Osteoblast (primary cell): ENCODE data around the gene SYT8. TPM values are rescaled to one million over a fixed set of nuclear protein-coding genes. Genes with fewer than 3 reads are reported as not detected.

Source experiments
- DNase-seq: peaks from one replicate; pipeline ENCODE4 v3.0.0; 2011; ENCODE audit warnings: low spot score, mixed read lengths; ENCODE audit not compliant: insufficient read length; ENCODE audit errors: missing footprints
- H2AFZ ChIP-seq: 2 replicates; pipeline ENCODE4 v1.6.0; 2011; ENCODE audit warnings: mild to moderate bottlenecking, low read length
- H3K27ac ChIP-seq: 2 replicates; pipeline ENCODE4 v1.5.1; 2011; ENCODE audit warnings: mild to moderate bottlenecking, low read depth, low read length, moderate library complexity
- H3K27me3 ChIP-seq: 2 replicates; pipeline ENCODE4 v1.6.0; 2012; ENCODE audit warnings: mild to moderate bottlenecking, control low read depth, inconsistent platforms, low read length, moderate library complexity; ENCODE audit not compliant: insufficient read depth
- H3K36me3 ChIP-seq: 2 replicates; pipeline ENCODE4 v1.5.1; 2011; ENCODE audit warnings: mild to moderate bottlenecking, low read length, control low read depth, moderate library complexity; ENCODE audit not compliant: insufficient read depth
- H3K4me1 ChIP-seq: 2 replicates; pipeline ENCODE4 v1.5.1; 2011; ENCODE audit warnings: mild to moderate bottlenecking, low read length, control low read depth, moderate library complexity; ENCODE audit not compliant: insufficient read depth
- H3K4me2 ChIP-seq: 2 replicates; pipeline ENCODE4 v1.6.0; 2011; ENCODE audit warnings: mild to moderate bottlenecking, low read length; ENCODE audit not compliant: insufficient read depth
- H3K4me3 ChIP-seq: fragments of 200-600 bp; sonication (generic); 3 replicates; pipeline ENCODE4 v1.5.1; 2012; ENCODE audit warnings: mild to moderate bottlenecking, low read length, inconsistent platforms; ENCODE audit not compliant: insufficient read depth
- H3K79me2 ChIP-seq: 2 replicates; pipeline ENCODE4 v1.6.0; 2012; ENCODE audit warnings: mild to moderate bottlenecking, low read length, control low read depth, inconsistent platforms; ENCODE audit not compliant: insufficient read depth
- H3K9me3 ChIP-seq: 2 replicates; pipeline ENCODE4 v1.5.1; 2011; ENCODE audit warnings: low read depth, low read length, control low read depth
- H4K20me1 ChIP-seq: 2 replicates; pipeline ENCODE4 v1.6.0; 2012; ENCODE audit warnings: mild to moderate bottlenecking, low read length, control low read depth; ENCODE audit not compliant: insufficient read depth
- CTCF ChIP-seq: IDR thresholded peaks from 2 replicates; pipeline ENCODE4 v1.5.1; 2011; ENCODE audit warnings: mild to moderate bottlenecking, low read depth, low read length, moderate library complexity; ENCODE audit errors: extremely low read depth
- total RNA-seq: library from RNA; depleted of rRNA; stranded (reverse); fragments of >200 nt; gene quantifications from 2 replicates; pipeline ENCODE4 v1.2.3, GENCODE V29; 2012

Gene SYT8
- total RNA-seq, 1 donor: 0.36 TPM

GRCh38 chr11:1864231-1864630, 29.4 kb downstream of the SYT8 start:
- Histone ChIP-seq H3K79me2 (no peaks in the 10 kb centered on the region), H3K9me3 (no peaks in the 10 kb centered on the region), H2AFZ (peak overlapping the region; percentile 72), H4K20me1 (no peaks in the 10 kb centered on the region), H3K27ac (peak overlapping the region; percentile 92), H3K4me1 (peaks cover 44% of the 10 kb centered on the region), H3K36me3 (no peaks in the 10 kb centered on the region), H3K27me3 (peaks cover 12% of the 10 kb centered on the region), H3K4me3 (peak overlapping the region; percentile 49), H3K4me2 (peak overlapping the region; percentile 74)
- no peak for DNase-seq
- no peak for TF ChIP-seq CTCF

- H3K36me3 ChIP-seq: no peaks in the 10 kb centered on the region
- no peak for TF ChIP-seq CTCF
- peaks cover 52% of the 10 kb centered on the region for H3K4me1 ChIP-seq
- H3K79me2 ChIP-seq: no peaks in the 10 kb centered on the region
- no peak overlapping the region for H2AFZ ChIP-seq
- H3K4me3 ChIP-seq: peak overlapping the region; percentile 49
- H3K9me3 ChIP-seq: no peaks in the 10 kb centered on the region
- peak overlapping the region; percentile 74 for H3K4me2 ChIP-seq
- no peak for DNase-seq
- H3K27me3 ChIP-seq: peaks cover 20% of the 10 kb centered on the region
- H4K20me1 ChIP-seq: no peaks in the 10 kb centered on the region
- H3K27ac ChIP-seq: peak overlapping the region; percentile 28
Measured at GRCh38 chr11:1864831-1865665, 30.3 kb downstream of the SYT8 start.

GRCh38 chr11:1866226-1866625, 31.4 kb downstream of the SYT8 start:
- Histone ChIP-seq H4K20me1 (no peaks in the 10 kb centered on the region), H3K79me2 (no peaks in the 10 kb centered on the region), H3K4me2 (no peak overlapping the region), H3K4me1 (peaks cover 57% of the 10 kb centered on the region), H3K9me3 (no peaks in the 10 kb centered on the region), H3K36me3 (no peaks in the 10 kb centered on the region), H3K4me3 (no peak overlapping the region), H3K27me3 (peaks cover 32% of the 10 kb centered on the region), H2AFZ (no peak overlapping the region), H3K27ac (no peak overlapping the region)
- DNase-seq: no peak
- TF ChIP-seq CTCF: no peak

- no peaks in the 10 kb centered on the region for H4K20me1 ChIP-seq
Measured at GRCh38 chr11:1866776-1867175, 32.0 kb downstream of the SYT8 start.

More at GRCh38 chr11:1866776-1867175, 32.0 kb downstream of the SYT8 start:
- H3K27me3 ChIP-seq: peaks cover 36% of the 10 kb centered on the region
- H3K36me3 ChIP-seq: no peaks in the 10 kb centered on the region
- no peak overlapping the region for H3K27ac ChIP-seq
- H3K4me1 ChIP-seq: peaks cover 57% of the 10 kb centered on the region
- no peak overlapping the region for H3K4me2 ChIP-seq
- TF ChIP-seq CTCF: no peak
- no peaks in the 10 kb centered on the region for H3K79me2 ChIP-seq
- H3K4me3 ChIP-seq: no peak overlapping the region
- DNase-seq: no peak
- H3K9me3 ChIP-seq: no peaks in the 10 kb centered on the region
- no peak overlapping the region for H2AFZ ChIP-seq
